ENCODE data around the gene GALNS. TPM values are rescaled to one million over a fixed set of nuclear protein-coding genes. Genes with fewer than 3 reads are reported as not detected.
"Not testable (repeated sequence)": the region's sequence is repeated elsewhere in the genome, so short reads cannot be mapped to it uniquely, and the experiment has no call there.

Gene GALNS
- total RNA-seq, 1 experiment from 2014 or later: 34.1 TPM

DNA sequence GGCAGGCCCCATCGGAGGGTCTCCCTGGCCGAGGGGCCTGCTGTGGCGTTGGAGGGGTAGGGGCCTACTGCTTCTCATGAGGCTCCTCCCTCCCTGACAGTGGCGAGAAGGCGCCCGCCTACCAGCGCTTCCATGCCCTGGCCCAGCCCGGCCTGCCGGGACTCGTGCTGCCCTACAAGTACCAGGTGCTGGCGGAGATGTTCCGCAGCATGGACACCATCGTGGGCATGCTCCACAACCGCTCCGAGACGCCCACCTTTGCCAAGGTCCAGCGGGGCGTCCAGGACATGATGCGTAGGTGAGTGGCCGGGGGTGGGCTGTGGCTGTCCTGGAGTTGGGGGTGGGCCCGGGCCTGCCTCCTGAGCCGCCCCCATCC, 51.4 kb downstream of the GALNS start:
- DNase-seq (ENCODE audit: low read depth): no peak

DNA sequence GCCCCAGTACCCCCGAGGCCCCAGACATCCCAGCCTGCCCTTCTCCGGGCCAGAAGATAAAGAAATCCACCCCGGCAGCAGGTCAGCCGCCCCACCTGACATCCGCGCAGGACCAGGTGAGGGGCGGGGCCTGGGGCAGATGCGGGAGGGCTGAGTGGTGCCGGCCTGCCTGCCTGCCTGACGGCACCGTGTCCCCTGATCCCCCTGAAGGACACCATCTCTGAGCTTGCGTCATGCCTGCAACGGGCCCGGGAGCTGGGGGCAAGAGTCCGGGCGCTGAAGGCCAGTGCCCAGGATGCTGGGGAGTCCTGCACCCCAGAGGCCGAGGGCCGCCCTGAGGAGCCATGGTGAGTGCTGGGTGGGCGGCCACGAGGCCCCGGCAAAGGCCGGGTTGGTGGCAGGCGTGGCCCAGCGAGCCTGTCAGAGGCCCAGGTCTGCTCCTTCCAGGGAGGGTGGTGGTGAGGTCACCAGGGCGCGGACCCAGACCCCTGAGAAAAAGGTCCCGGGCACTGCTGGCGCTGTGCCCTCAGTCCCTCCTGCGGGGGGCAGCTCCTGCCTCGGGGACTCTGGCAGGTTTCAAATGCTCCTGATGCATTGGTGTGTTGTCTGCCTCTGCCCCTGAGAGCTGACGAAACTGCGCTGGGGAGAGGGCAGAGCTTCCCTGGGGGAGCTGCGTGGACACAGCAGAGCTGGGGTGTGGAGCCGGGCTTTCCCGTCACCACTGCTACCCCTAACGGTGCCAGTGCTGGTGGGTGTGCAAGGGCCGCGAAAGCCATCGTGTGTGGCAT, 52.0 kb downstream of the GALNS start:
- DNase-seq (ENCODE audit: low read depth): no peak

- DNase-seq (ENCODE audit: low read depth): no peak
Observed at GRCh38 chr16:88804173-88804551, 52.6 kb downstream of the GALNS start.

- peak; percentile 68 for DNase-seq (ENCODE audit: low read depth)
Observed at GRCh38 chr16:88803264-88803987, 53.3 kb downstream of the GALNS start, which contains the start of gene CDT1. Gene CDT1, plus strand, starts transcription at chr16:88803789. Its CDS starts 43 bp downstream, at chr16:88803832.

- no peak for DNase-seq (ENCODE audit: low read depth)
Observed at GRCh38 chr16:88800277-88800592, 56.5 kb downstream of the GALNS start.

GRCh38 chr16:88799569-88800276, 57.0 kb downstream of the GALNS start:
- no peak for DNase-seq (ENCODE audit: low read depth)

- no peak for DNase-seq (ENCODE audit: low read depth)
Observed at GRCh38 chr16:88798772-88799455, 57.8 kb downstream of the GALNS start.

GRCh38 chr16:88798073-88798472, 58.7 kb downstream of the GALNS start:
- DNase-seq (ENCODE audit: low read depth): no peak

DNA sequence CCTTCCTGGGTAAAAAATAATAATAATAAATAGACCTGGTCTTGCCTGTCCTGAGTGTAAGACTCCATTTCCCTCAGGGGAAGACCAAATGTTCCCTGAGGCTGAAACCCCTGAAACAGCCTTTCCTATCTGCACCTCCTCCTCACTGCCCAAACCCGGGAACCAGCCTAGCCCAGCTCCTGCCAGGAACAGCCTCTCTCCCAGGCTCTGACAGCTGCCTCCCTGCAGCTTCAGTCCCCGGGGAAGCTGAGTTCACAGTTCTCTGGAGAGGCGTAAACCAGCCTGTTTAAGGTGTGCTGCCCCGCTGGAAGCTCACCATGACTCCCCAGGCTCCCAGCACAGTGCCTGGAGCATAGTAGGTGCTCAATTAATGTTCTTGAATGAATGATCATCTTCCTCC, 60.5 kb downstream of the GALNS start:
- no peak for DNase-seq (ENCODE audit: low read depth)

DNA sequence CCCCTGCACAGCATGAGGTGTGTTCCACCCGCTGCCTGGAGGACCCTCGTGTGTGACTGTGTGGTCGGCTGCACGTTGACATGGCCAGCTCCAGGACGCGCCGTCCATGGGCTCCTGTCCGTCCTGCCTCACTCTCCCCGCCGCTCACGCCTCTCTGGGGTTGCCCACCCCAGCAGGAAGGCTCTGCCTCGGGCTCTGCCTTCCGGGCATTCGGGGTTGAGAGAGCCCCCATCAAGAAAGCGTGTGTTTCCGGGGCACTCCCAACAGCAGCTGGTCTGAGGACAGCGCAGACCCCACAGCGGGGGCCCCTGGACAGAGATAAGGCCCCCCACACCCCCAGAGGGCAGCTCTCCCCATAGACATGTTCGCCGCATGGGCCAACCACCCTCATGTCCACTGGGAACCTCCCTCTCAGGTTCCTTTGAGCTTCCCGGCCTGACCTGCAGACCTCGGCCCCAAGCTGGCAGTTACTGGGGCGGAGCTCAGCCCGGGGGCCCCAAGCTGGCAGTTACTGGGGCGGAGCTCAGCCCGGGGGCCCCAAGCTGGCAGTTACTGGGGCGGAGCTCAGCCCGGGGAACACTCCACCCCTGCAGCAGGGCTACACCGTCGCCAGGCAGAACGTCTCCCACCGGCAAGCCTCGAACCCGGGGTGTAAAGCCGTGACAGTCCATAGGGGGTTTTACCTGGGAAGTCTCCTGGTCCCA, 63.3 kb downstream of the GALNS start:
- DNase-seq (ENCODE audit: low read depth): no peak

DNA sequence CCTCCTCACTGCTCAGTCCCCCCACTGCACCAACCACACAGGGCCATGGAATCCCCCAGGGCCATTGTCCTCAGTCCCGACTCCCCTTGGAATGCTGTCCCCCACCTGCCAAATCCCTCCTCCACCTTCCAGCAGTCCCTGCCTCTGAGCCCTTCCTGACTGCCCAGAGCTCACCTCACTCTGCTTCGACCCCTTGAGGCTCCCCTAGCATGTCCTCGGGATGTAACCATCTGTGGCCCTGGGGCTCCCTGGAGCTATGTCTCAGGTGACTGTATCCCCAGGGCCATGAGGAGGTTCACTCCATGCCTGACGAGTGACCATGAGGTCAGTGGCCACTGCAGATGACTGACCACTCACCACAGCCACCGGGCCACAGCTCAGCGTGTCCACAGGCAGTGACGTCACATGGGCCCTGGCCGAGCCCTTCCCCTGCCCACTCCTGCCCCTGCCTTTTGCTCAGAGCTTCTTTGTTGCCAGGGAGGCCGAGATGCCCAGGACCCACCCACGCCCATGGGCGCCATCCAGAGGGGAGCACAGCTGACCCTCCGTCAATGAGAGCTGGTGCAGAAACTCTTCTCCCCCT, 64.0 kb downstream of the GALNS start:
- no peak for DNase-seq (ENCODE audit: low read depth)

DNA sequence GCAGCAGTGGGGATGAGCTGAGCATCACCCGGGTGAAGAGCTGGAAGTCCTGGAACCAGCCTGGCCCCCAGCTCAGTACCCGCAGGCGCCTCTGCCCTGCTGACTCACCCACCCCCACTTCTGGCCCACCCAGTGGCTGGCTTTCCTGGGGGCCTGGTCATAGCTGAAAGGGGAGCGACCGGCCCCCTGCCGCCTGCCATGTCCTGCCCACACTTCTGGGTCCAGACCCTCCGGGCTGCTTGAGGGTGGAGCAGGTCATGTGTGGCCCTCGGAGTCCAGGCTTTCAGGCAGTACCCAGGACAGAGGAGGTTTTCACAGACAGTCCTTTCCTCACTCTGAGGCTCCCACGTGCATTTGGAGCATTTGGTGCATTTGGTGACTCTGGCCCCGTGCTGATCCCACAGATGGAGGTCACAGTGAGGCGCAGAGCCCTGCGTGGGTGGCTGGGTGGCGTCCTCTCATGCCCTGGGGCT, 64.6 kb downstream of the GALNS start:
- DNase-seq (ENCODE audit: low read depth): no peak

DNA sequence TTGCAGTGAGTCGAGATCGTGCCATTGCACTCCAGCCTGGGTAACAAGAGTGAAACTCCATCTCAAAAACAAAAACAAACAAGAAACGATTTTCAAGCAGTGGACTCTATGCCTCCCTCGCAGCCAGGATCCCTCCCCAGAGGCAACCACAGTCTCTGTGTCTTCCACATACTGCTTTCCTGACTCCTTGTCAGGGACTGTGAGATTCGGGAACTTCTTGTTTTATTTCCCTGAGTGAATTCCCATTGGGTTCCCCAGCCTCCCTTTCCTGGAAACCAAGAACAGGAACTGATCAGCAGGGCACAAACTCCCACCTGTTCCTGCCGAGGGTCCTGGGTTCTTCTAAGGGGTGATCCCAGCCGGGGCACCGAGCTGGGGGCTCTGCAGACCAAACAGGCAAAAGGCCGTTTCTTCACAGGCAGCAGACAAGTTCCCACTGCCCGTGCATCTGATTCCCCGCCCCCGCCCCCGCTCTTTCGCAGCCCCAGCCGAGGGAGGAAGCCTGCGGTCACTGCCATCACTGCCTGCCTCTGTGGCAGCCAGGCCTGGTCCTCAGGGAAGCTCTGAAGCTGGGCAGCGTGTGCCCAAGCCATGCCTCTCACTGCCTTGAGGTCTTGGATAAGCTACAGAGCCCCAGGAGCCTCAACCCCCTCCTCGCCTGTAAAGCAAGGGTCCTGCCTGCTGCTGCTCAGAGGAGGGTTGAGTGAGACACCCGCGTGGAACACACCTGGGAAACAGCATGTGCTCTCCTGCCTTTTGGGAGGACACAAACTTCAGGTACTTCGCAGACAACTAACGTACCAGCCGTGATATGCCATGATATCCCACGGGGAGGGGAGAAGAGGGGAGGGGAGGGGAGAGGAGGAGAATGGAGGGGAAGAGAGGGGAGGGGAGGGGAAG, 66.2 kb downstream of the GALNS start:
- peak; percentile 41 for DNase-seq (ENCODE audit: low read depth)

GRCh38 chr16:88789594-88789993, 67.2 kb downstream of the GALNS start:
- no peak for DNase-seq (ENCODE audit: low read depth)

DNA sequence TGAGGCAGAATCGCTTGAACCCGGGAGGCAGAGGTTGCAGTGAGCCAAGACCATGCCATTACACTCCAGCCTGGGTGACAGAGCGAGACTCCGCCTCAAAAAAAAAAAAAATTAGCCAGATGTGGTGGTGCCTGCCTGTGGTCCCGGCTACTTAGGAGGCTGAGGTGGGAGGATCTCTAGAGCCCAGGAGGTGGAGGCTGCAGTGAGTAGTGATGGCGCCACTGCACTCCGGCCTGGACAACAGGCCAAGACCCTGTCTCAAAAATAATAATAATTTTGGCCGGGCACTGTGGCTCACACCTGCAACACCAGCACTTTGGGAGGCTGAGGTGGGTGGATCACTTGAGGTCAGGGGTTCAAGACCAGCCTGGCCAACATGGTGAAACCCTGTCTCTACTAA, 68.0 kb downstream of the GALNS start:
- not testable (repeated sequence) for DNase-seq (ENCODE audit: low read depth)

GRCh38 chr16:88787579-88788314, 69.0 kb downstream of the GALNS start:
- DNase-seq (ENCODE audit: low read depth): no peak

DNA sequence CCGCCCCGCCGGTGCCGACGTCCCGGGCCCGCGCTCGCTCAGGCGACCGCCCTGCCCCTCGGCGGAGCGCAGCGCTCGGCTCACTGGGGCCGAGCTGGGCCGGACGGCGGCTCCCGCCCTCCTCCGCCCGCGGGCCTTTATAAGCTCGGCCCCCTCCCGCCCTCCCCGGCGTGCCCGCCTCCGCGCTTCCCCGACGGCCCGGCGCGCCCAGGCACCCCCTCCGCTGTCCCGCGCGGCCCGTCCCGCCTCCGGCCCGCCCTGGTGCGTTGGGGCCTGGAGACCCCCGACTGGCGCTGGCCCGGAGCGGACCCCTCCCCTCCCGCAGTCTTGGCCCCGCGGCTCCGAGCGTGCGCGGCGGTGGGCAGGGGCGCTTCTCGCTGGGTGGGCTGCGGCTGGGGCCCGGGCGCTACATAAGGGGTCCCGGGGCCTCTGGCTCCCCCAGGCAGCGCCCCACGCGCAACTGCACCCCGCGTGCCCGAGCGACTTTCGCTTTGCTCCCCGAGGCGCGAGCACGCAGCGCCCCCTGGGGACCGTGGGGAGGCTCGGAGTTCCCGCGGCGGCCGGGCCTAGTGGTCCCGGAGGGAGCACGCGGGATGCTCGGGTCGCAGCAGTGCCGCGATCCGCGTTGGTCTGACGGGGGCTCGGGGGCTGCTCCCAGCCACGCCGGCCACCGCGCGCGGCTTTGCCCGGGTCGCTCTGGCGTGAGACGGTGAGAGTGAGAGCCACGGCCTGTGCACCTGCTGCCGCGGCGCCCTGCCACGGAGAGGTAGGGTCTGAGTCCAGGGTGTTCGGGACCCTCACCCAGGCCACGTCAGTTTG, 71.4 kb downstream of the GALNS start, which contains the start of gene PIEZO1:
TSS of gene PIEZO1 (minus strand) at position 115 of the 819 bp plus-strand sequence. CDS start 256 bp downstream, outside the sequence.
- peak; percentile 54 for DNase-seq (ENCODE audit: low read depth)

GRCh38 chr16:88784856-88785105, 72.0 kb downstream of the GALNS start:
- DNase-seq (ENCODE audit: low read depth): no peak
